BJ (cell line): ENCODE measurements around the gene ACTL7A. TPM values are rescaled to one million over a fixed set of nuclear protein-coding genes. Genes with fewer than 3 reads are reported as not detected.
"Not testable (repeated sequence)": the region's sequence is repeated elsewhere in the genome, so short reads cannot be mapped to it uniquely, and the experiment has no call there.

ENCODE experiments used
- CTCF ChIA-PET: fragments of 350-600 bp; formaldehyde crosslinking; extraction: SDS; loops from one replicate; lab custom pipeline; 2021; ENCODE audit warnings: antibody characterized with exemption, inconsistent platforms; lab: Yijun Ruan, JAX
- POLR2A ChIA-PET: fragments of 300-600 bp; sonication (Branson Sonifier 250); formaldehyde crosslinking; extraction: SDS; loops from one replicate; lab custom pipeline; 2021; ENCODE audit warnings: antibody characterized with exemption; lab: Charles Lee
- DNase-seq: peaks from one replicate; pipeline ENCODE4 v3.0.0-alpha.2; 2011; ENCODE audit warnings: low read depth
- H3K27me3 ChIP-seq: 2 replicates; pipeline ENCODE4 v1.6.0; 2011; ENCODE audit warnings: low read length; ENCODE audit not compliant: control insufficient read depth, insufficient read depth
- H3K36me3 ChIP-seq: 2 replicates; pipeline ENCODE4 v1.5.1; 2011; ENCODE audit warnings: low read length; ENCODE audit not compliant: control insufficient read depth, insufficient read depth
- H3K4me3 ChIP-seq: 2 replicates; pipeline ENCODE4 v1.5.1; 2011; ENCODE audit warnings: low read depth, mild to moderate bottlenecking, control low read depth, low read length
- polyA plus RNA-seq: library from polyadenylated mRNA; depleted of rRNA; stranded (reverse); fragments of >200 nt; gene quantifications from 2 replicates; pipeline ENCODE4 v1.2.3, GENCODE V29; 2011
- TF ChIP-seq, protein P1 (sequence below): IDR thresholded peaks from 2 replicates; pipeline ENCODE4 v1.5.1; 2011; ENCODE audit warnings: low read depth, mild to moderate bottlenecking, control low read depth, inconsistent platforms, low read length, moderate library complexity; ENCODE audit not compliant: insufficient read depth

The ACTL7A gene
- polyA plus RNA-seq, 1 experiment: not detected

DNA sequence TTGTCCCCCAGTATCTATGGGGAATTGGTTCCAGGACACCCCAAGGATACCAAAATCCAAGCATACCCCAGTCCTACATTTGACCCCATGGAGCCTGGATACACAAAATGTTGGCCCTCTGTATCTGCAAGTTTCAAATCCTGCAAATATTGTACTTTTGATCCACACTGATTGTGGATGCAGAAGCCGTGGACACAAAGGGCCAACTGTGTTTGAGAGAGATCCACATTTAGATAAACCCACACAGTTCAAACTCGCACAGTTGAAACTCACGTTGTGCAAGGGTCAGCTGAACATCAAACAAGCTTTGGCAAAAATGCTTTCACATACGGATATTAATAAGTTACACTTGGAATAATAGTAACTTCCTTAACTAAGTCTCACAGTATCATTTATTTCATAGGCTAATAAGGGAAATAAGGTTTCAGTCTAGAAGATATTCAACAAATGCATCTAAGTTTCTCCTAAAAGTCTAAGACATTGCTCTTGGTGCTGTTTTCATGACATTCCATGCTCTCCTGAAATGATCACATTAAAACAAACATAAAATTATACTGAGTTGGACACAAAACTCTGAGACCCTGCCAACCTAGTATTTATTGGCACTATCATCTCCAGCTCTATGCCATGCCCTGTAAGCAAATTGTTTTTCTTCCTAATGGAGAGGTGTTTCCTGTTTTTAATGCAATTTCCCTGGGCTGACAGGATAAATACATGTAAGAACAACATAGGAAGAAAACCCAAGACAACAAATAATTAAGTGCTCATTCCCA, 32.3 kb downstream of the ACTL7A start:
- no peak for DNase-seq
- Histone ChIP-seq H3K36me3 (peaks cover 14% of the 10 kb centered on the region), H3K27me3 (no peaks in the 10 kb centered on the region), H3K4me3 (no peak overlapping the region)
- TF ChIP-seq, protein P1, sequence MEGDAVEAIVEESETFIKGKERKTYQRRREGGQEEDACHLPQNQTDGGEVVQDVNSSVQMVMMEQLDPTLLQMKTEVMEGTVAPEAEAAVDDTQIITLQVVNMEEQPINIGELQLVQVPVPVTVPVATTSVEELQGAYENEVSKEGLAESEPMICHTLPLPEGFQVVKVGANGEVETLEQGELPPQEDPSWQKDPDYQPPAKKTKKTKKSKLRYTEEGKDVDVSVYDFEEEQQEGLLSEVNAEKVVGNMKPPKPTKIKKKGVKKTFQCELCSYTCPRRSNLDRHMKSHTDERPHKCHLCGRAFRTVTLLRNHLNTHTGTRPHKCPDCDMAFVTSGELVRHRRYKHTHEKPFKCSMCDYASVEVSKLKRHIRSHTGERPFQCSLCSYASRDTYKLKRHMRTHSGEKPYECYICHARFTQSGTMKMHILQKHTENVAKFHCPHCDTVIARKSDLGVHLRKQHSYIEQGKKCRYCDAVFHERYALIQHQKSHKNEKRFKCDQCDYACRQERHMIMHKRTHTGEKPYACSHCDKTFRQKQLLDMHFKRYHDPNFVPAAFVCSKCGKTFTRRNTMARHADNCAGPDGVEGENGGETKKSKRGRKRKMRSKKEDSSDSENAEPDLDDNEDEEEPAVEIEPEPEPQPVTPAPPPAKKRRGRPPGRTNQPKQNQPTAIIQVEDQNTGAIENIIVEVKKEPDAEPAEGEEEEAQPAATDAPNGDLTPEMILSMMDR: no peak
- ChIA-PET POLR2A (no interaction called here), CTCF (interaction anchor here (1.7 kb wide), 1 partner anchor 15 kb away, joined by 3 read pairs; no protein-coding TSS in a partner anchor)

DNA sequence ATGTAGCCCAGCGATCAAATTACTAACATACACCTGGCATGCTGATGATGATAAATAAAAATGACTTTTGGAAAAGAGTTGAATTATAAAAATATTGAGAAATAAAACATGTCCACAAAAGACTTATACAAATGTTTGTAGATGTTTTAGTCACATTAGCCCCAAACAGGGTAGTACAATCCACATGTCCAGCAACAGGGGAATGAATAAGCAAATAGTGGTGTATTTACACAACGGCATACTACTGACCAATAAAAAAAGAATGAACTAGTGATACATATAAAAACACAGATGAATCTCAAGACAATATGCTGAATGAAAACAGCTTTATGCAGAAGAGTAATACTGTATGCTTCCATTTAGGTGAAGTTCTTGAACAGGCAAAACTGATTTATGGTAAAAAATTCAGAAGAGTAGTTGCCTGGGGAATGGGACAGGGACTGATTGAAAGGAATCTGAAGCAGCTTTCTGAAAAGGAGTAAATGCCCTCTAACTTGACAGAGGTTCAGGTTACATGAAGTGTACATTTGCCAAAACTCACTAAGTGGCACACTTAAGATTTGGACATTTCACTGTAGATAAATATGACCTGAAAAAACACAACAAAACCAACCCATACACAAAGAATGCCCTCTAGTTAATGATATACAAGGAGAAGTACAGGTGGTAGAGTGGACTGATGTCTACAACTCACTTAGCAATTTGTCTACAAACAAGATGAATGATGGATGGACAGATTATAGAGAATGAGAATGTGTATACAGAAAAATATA, 35.4 kb downstream of the ACTL7A start:
- Histone ChIP-seq H3K36me3 (peaks cover 10% of the 10 kb centered on the region), H3K27me3 (no peaks in the 10 kb centered on the region), H3K4me3 (no peak overlapping the region)
- ChIA-PET CTCF (interaction anchor here (2.1 kb wide), 1 partner anchor 9 kb away, joined by 7 read pairs; no protein-coding TSS in a partner anchor), POLR2A (no interaction called here)
- TF ChIP-seq, protein P1: no peak
- DNase-seq: no peak

DNA sequence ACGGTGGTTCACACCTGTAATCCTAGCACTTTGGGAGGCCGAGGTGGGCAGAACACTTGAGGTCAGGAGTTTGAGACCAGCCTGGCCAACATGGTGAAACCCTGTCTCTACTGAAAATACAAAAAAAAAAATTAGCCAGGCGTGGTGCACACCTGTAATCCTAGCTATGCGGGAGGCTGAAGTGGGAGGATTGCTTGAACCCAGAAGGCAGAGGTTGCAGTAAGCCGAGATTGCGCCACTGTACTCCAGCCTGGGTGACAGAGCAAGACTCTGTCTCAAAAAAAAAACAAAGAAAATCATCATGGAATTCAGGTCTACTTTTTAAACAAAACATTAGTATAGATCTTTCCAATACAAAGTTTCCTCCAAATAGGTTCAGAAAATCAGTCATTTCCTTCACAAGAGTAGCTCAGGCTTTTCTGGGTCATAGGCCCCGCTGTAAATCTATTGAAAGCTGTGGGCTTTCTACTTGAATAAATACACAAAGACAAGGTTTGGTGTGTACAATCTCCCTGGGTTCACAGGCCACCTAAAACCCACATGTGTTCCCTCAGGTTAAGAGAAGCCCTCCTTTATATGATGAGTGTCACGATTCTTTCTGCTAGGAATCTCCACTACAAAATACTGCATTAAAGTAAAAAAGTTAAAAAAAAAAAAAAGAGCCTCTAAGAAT, 37.1 kb downstream of the ACTL7A start:
- H3K4me3 ChIP-seq, DNase-seq, POLR2A ChIA-PET, H3K27me3 ChIP-seq: not testable (repeated sequence)
- H3K36me3 ChIP-seq: peaks cover 10% of the 10 kb centered on the region
- CTCF ChIA-PET: interaction anchor here (0.6 kb wide), 2 partner anchors 63 to 1557 kb away, joined by 3 read pairs; no protein-coding TSS in a partner anchor

DNA sequence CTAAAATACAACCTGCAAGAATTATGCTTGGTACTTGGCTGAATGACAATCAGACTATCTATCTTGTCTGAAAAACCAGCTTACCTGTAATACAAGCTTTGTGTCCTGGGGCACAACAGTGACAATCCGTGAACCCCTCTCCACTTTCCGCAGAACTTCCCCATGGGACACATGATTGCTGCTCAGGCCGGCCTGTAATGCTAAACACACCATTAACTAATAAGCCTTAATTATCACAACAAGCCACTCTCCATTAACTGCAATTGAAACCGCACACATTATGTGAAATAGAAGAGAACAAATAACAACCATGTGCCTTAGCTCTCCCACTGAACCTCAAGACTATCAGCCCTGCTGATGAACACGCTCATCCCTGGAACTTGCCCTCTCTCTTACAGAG, 38.1 kb downstream of the ACTL7A start:
- TF ChIP-seq, protein P1: no peak
- DNase-seq: no peak
- CTCF ChIA-PET: interaction anchor here (0.6 kb wide), 3 partner anchors 65 to 1558 kb away, joined by 3 read pairs; no protein-coding TSS in a partner anchor
- POLR2A ChIA-PET: no interaction called here
- no peaks in the 10 kb centered on the region for H3K27me3 ChIP-seq
- H3K36me3 ChIP-seq: peaks cover 9% of the 10 kb centered on the region
- H3K4me3 ChIP-seq: no peak overlapping the region

DNA sequence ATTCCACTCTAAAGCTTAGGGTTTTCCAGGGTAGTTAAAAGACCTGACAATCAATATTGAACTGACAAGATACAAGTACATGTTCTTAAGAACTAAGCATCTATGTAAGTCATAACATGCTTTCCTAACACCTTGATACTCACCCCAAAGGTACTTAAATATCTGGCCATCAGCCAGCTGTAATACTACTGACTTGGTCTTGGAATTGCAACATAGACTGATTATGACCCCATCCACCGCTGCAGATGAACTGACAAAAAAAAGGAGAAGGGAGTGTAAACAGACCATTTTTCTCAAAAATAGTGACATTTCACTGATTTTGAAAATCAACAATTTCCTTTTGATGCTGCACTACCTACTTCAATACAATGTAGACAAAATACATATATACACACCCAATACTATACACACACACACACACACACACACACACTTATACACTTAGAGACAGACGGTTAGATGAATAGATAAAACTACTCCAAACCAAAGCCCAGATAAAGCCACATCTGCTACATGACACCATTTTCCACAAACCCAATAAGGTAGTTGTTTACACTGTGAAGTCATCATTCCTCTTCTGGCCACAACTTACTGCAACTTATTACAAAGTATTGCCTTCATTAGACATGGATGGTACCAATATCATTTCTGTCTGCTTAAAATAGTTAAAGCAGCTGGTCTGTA, 41.5 kb downstream of the ACTL7A start:
- no peaks in the 10 kb centered on the region for H3K27me3 ChIP-seq
- DNase-seq: no peak

More for the DNA sequence above, 41.5 kb downstream of the ACTL7A start:
- TF ChIP-seq, protein P1: no peak
- ChIA-PET POLR2A (no interaction called here), CTCF (interaction anchor here (1.1 kb wide), 1 partner anchor 17 kb away, joined by 3 read pairs; no protein-coding TSS in a partner anchor)
- Histone ChIP-seq H3K36me3 (peaks cover 14% of the 10 kb centered on the region), H3K4me3 (no peak overlapping the region)
